ENCODE measurements around the gene TTC19.

Gene TTC19, protein sequence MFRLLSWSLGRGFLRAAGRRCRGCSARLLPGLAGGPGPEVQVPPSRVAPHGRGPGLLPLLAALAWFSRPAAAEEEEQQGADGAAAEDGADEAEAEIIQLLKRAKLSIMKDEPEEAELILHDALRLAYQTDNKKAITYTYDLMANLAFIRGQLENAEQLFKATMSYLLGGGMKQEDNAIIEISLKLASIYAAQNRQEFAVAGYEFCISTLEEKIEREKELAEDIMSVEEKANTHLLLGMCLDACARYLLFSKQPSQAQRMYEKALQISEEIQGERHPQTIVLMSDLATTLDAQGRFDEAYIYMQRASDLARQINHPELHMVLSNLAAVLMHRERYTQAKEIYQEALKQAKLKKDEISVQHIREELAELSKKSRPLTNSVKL

DNA sequence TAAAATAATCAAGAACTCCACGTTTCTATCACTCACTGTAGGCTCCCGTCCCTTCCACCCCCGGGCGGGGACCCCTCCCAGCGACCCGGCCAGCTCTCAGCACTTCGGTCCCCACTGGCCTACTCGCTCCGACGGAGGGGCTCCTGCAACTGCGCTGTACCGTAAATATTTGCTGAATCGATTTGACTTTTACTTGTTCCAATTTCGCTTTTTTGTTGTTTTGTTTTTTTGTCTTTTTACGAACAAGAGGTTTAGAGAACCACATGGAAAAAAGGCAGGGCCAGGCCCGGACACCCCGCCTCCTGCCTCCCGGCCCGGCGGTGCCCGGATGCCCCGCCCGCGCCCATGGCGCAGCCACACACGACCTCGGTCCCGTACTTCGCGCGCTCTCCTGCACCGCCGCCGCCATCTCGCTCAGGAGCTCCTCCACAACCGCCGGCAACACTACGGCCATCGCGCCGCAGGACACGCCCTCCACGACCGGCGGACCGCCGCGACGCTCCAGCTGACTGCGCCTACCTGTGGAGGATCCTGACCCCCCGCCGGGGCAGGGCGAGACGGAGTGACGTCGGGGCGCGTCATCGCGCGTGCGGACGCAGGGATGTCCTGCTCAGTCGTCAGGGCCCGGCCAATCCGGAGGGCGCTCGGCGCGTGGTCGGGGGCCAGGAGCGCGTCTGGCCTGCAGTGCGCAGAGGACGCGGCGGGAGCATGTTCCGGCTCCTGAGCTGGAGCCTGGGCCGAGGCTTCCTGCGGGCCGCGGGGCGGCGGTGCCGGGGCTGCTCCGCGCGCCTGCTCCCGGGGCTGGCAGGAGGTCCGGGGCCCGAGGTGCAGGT, at the start of gene TTC19, which contains the start of gene ZSWIM7:
Gene TTC19, plus strand, starts transcription at position 684 of the 833 bp plus-strand sequence. Its CDS starts 25 bp downstream, at position 709.
Gene ZSWIM7, minus strand, starts transcription at position 564 of the 833 bp plus-strand sequence. Its CDS starts 110 bp downstream, at position 454.
- Histone ChIP-seq H3K9ac (ENCODE audit: low read length in 5 of 5) (peak within 1 kb of the TSS; percentile 83 to 92 (median 90)), H3K27ac (ENCODE audit: low read depth, low read length) (peak within 1 kb of the TSS; percentile 98), H3K27me3 (ENCODE audit: control insufficient read depth in 5 of 5, insufficient read depth in 4 of 5, low read length in 5 of 5) (no peaks in the 10 kb centered on the region), H3K4me3 (ENCODE audit: low read depth in 1 of 5, low read length in 5 of 5) (peak within 1 kb of the TSS; percentile 81 to 92 (median 84)), H3K36me3 (ENCODE audit: control insufficient read depth in 5 of 5, insufficient read depth in 5 of 5, low read length in 5 of 5) (peaks cover 10 to 33% (median 21%) of the 10 kb centered on the region in 5 donors), H3K4me1 (ENCODE audit: control insufficient read depth in 5 of 5, insufficient read depth in 5 of 5, low read length in 5 of 5) (peaks cover 4 to 32% (median 28%) of the 10 kb centered on the region in 5 donors), H3K9me3 (ENCODE audit: control insufficient read depth in 5 of 5, low read length in 5 of 5) (peaks cover 0 to 3% (median 0%) of the 10 kb centered on the region in 5 donors)

- Histone ChIP-seq H3K27me3 (ENCODE audit: control insufficient read depth in 5 of 5, insufficient read depth in 4 of 5, low read length in 5 of 5) (peaks cover 0 to 5% (median 4%) of the 10 kb centered on the region in 5 donors), H3K9ac (ENCODE audit: low read length in 5 of 5) (no peak overlapping the region), H3K27ac (ENCODE audit: low read depth, low read length) (no peak overlapping the region), H3K4me3 (ENCODE audit: low read depth in 1 of 5, low read length in 5 of 5) (no peak overlapping the region), H3K4me1 (ENCODE audit: control insufficient read depth in 5 of 5, insufficient read depth in 5 of 5, low read length in 5 of 5) (peaks cover 0 to 5% (median 3%) of the 10 kb centered on the region in 5 donors), H3K9me3 (ENCODE audit: control insufficient read depth in 5 of 5, low read length in 5 of 5) (no peaks in the 10 kb centered on the region), H3K36me3 (ENCODE audit: control insufficient read depth in 5 of 5, insufficient read depth in 5 of 5, low read length in 5 of 5) (no peaks in the 10 kb centered on the region)
These were observed 48.1 kb upstream of the TTC19 start for GRCh38 chr17:15951368-15952047.

GRCh38 chr17:15952048-15952532, 47.5 kb upstream of the TTC19 start:
- H3K27me3 ChIP-seq (ENCODE audit: control insufficient read depth in 5 of 5, insufficient read depth in 4 of 5, low read length in 5 of 5) = peaks cover 0 to 4% (median 0%) of the 10 kb centered on the region in 5 donors
- no peaks in the 10 kb centered on the region for H3K36me3 ChIP-seq (ENCODE audit: control insufficient read depth in 5 of 5, insufficient read depth in 5 of 5, low read length in 5 of 5)
- H3K4me3 ChIP-seq (ENCODE audit: low read depth in 1 of 5, low read length in 5 of 5) = no peak overlapping the region
- no peak overlapping the region for H3K9ac ChIP-seq (ENCODE audit: low read length in 5 of 5)
- no peaks in the 10 kb centered on the region for H3K9me3 ChIP-seq (ENCODE audit: control insufficient read depth in 5 of 5, low read length in 5 of 5)
- no peak overlapping the region for H3K27ac ChIP-seq (ENCODE audit: low read depth, low read length)
- H3K4me1 ChIP-seq (ENCODE audit: control insufficient read depth in 5 of 5, insufficient read depth in 5 of 5, low read length in 5 of 5) = peaks cover 0 to 4% (median 0%) of the 10 kb centered on the region in 5 donors

- Histone ChIP-seq H3K4me1 (ENCODE audit: control insufficient read depth in 5 of 5, insufficient read depth in 5 of 5, low read length in 5 of 5) (peaks cover 0 to 4% (median 0%) of the 10 kb centered on the region in 5 donors), H3K9ac (ENCODE audit: low read length in 5 of 5) (no peak overlapping the region), H3K4me3 (ENCODE audit: low read depth in 1 of 5, low read length in 5 of 5) (no peak overlapping the region), H3K9me3 (ENCODE audit: control insufficient read depth in 5 of 5, low read length in 5 of 5) (no peaks in the 10 kb centered on the region), H3K27me3 (ENCODE audit: control insufficient read depth in 5 of 5, insufficient read depth in 4 of 5, low read length in 5 of 5) (no peaks in the 10 kb centered on the region), H3K36me3 (ENCODE audit: control insufficient read depth in 5 of 5, insufficient read depth in 5 of 5, low read length in 5 of 5) (no peaks in the 10 kb centered on the region), H3K27ac (ENCODE audit: low read depth, low read length) (no peak overlapping the region)
These were observed 46.5 kb upstream of the TTC19 start for GRCh38 chr17:15952916-15953790.

- H3K4me1 ChIP-seq (ENCODE audit: control insufficient read depth in 5 of 5, insufficient read depth in 5 of 5, low read length in 5 of 5) = peaks cover 0 to 12% (median 9%) of the 10 kb centered on the region in 5 donors
- H3K27ac ChIP-seq (ENCODE audit: low read depth, low read length) = no peak overlapping the region
- H3K4me3 ChIP-seq (ENCODE audit: low read depth in 1 of 5, low read length in 5 of 5) = no peak overlapping the region
- H3K27me3 ChIP-seq (ENCODE audit: control insufficient read depth in 5 of 5, insufficient read depth in 4 of 5, low read length in 5 of 5) = no peaks in the 10 kb centered on the region
- H3K9me3 ChIP-seq (ENCODE audit: control insufficient read depth in 5 of 5, low read length in 5 of 5) = no peaks in the 10 kb centered on the region
- H3K9ac ChIP-seq (ENCODE audit: low read length in 5 of 5) = no peak overlapping the region
- no peaks in the 10 kb centered on the region for H3K36me3 ChIP-seq (ENCODE audit: control insufficient read depth in 5 of 5, insufficient read depth in 5 of 5, low read length in 5 of 5)
These were observed 45.4 kb upstream of the TTC19 start for GRCh38 chr17:15954222-15954621.

GRCh38 chr17:15955793-15956541, 43.7 kb upstream of the TTC19 start:
- Histone ChIP-seq H3K27me3 (ENCODE audit: control insufficient read depth in 5 of 5, insufficient read depth in 4 of 5, low read length in 5 of 5) (no peaks in the 10 kb centered on the region), H3K36me3 (ENCODE audit: control insufficient read depth in 5 of 5, insufficient read depth in 5 of 5, low read length in 5 of 5) (no peaks in the 10 kb centered on the region), H3K27ac (ENCODE audit: low read depth, low read length) (no peak overlapping the region), H3K4me1 (ENCODE audit: control insufficient read depth in 5 of 5, insufficient read depth in 5 of 5, low read length in 5 of 5) (peaks cover 0 to 12% (median 9%) of the 10 kb centered on the region in 5 donors), H3K9me3 (ENCODE audit: control insufficient read depth in 5 of 5, low read length in 5 of 5) (no peaks in the 10 kb centered on the region), H3K4me3 (ENCODE audit: low read depth in 1 of 5, low read length in 5 of 5) (no peak overlapping the region), H3K9ac (ENCODE audit: low read length in 5 of 5) (no peak overlapping the region)

GRCh38 chr17:15957206-15957605, 42.4 kb upstream of the TTC19 start:
- Histone ChIP-seq H3K4me1 (ENCODE audit: control insufficient read depth in 5 of 5, insufficient read depth in 5 of 5, low read length in 5 of 5) (peaks cover 0 to 12% (median 9%) of the 10 kb centered on the region in 5 donors), H3K27me3 (ENCODE audit: control insufficient read depth in 5 of 5, insufficient read depth in 4 of 5, low read length in 5 of 5) (no peaks in the 10 kb centered on the region), H3K4me3 (ENCODE audit: low read depth in 1 of 5, low read length in 5 of 5) (no peak overlapping the region), H3K9ac (ENCODE audit: low read length in 5 of 5) (no peak overlapping the region), H3K36me3 (ENCODE audit: control insufficient read depth in 5 of 5, insufficient read depth in 5 of 5, low read length in 5 of 5) (no peaks in the 10 kb centered on the region), H3K27ac (ENCODE audit: low read depth, low read length) (no peak overlapping the region), H3K9me3 (ENCODE audit: control insufficient read depth in 5 of 5, low read length in 5 of 5) (no peaks in the 10 kb centered on the region)

- H3K27ac ChIP-seq (ENCODE audit: low read depth, low read length) = no peak overlapping the region
- H3K27me3 ChIP-seq (ENCODE audit: control insufficient read depth in 5 of 5, insufficient read depth in 4 of 5, low read length in 5 of 5) = no peaks in the 10 kb centered on the region
- H3K4me3 ChIP-seq (ENCODE audit: low read depth in 1 of 5, low read length in 5 of 5) = no peak overlapping the region
- no peaks in the 10 kb centered on the region for H3K9me3 ChIP-seq (ENCODE audit: control insufficient read depth in 5 of 5, low read length in 5 of 5)
- peaks cover 0 to 12% (median 9%) of the 10 kb centered on the region in 5 donors for H3K4me1 ChIP-seq (ENCODE audit: control insufficient read depth in 5 of 5, insufficient read depth in 5 of 5, low read length in 5 of 5)
- no peak overlapping the region for H3K9ac ChIP-seq (ENCODE audit: low read length in 5 of 5)
- no peaks in the 10 kb centered on the region for H3K36me3 ChIP-seq (ENCODE audit: control insufficient read depth in 5 of 5, insufficient read depth in 5 of 5, low read length in 5 of 5)
These were observed 41.9 kb upstream of the TTC19 start for GRCh38 chr17:15957608-15958307.

All from subcutaneous abdominal adipose tissue (tissue), 5 donors.